Activated CD4-positive, alpha-beta T cell treated with anti-CD3 and anti-CD28 coated beads, Interleukin-10, Interleukin-2, amounts not matched to agents 100 ng/mL and 50 ng/mL, durations not matched to agents 16 hours and 8 hours (primary cell): ENCODE data around the gene NEU4.

Experiments
- DNase-seq: peaks from one replicate; pipeline ENCODE4 v3.0.0-alpha.2; 2020

The NEU4 gene

DNA sequence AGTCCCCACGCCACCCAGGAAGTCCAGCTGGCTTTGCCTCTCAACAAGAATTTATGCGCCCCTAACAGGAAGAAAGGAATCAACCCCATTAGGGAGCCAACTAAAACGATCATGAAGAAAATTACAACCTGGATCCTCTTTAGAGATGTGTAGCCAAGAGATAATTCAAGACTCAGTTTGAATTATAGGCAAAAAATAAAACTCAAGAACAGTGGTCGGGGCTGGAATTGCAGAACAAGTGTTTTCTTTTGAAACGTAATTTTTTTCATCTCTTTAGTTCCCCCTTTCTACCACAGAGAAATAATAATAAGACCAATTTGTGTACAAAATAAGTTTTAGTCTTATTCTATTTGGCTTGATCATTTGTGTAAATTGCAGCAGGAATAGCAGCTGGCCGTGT, 27.3 kb downstream of the NEU4 start:
- no peak for DNase-seq

DNA sequence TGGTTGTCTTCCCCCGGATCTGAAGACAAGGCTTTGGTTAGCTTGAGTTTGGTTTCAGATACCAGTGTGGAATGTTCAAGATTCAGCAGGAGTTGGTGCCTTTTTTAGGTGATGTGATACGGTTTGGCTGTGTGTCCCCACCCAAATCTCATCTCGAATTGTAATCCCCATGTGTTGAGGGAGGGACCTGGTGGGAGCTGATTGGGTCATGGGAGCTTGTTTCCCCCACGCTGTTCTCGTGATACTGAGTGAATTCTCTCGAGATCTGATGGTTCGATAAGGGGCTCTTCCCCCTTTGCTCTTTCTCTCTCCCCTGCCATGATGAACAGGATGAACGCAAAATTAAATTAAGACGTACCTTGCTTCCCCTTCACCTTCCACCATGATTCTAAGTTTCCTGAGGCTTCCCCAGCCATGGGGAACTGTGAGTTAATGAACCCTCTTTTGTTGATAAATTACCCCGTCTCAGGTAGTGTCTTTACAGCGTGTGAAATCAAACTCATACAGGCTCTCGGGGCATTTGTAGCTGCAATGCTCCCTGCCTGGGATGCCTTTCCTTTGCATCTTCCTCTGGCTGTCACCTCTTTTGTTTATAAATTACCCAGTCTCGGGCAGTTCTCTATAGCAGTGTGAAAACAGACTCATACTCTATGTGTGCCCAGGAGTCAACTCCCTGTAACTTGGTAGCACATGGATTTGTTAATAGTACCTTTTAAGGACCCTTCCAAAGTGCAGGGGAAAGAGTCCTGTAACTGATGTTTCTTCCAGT, 28.4 kb downstream of the NEU4 start:
- no peak for DNase-seq

DNA sequence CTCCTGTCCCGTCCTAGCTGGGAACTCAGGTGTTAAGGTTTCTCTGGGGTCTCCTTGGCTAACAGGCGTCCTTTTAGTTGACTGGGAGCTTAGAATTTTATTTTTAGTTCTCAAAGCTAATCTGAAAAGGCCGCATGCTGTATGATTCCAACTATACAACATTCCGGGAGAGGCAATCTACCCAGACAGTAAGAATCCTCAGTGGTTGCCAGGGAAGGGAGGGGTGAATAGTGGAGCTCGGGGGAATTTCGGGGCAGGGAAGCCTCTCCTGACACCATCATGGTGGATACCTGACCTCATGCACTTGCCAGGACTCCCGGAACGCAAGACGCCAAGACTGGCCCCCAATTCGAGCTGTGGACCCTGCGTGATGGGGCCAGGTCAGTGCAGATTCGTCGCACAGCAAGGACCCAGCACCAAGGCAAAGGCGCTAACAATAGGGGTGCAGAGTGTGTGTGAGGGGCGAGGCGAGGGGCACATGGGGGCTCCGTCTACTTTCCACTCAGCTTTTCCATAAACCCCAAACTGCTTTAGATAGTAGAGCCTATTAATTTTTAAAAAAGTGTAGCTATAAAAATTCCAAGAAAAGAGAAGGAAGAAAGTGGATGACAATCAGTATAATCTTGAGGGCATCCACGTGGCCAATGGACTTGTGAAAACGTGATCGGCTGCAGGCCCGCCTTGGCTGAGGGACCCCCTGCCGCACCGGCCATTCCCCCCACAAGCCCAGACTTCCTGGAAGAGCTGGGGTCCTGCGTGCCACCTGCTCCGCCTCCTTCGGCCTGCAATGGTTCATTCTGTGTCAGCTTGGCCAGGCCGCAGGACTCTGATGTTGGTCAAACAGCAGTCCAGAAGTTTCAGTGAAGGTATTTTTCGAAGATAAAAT, 32.4 kb downstream of the NEU4 start:
- DNase-seq: no peak

DNA sequence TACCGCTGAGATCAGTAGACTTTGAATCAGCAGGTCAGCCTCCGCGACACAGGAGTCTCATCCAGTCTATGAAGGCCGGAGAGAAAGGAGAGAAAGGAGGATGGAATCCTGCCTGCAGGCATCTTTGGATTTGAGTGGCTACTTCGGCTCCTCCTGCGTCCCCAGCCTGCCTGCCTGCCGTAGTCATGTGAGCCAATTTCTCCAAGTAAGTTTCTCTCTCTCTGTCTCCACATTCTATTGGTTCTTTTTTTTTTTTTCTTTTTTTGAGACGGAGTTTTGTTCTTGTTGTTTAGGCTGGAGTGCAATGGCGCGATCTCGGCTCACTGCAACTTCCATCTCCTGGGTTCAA, 33.0 kb downstream of the NEU4 start:
- no peak for DNase-seq

DNA sequence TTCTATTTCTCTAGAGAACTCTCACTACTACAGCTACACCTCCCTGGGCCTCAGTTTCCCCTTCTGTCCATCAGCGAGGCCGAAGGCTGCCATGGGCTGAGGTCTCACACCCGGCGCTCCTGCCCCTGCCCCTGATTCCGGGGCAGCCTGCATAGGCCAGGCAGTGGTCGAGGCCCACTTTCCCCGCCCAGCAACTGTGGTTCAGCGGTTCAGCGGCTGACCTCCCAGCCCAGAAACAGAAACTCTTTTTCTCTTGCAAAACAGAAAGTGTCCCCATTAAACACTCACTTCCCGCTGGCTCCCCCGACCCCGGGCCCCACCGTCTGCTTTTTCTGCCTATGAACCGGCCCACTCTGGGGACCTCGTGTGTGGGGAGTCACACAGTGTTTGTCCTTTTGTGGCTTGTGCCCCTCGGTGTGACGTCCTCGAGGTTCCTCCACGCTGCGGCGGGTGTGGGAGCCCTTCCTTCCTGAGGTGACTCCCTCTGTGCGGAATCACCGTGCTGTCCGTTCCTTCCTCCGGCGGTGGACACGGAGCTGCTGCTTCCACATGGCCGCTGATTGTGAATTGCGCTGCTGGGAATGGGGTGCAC, 33.7 kb downstream of the NEU4 start:
- DNase-seq: peak; percentile 44

DNA sequence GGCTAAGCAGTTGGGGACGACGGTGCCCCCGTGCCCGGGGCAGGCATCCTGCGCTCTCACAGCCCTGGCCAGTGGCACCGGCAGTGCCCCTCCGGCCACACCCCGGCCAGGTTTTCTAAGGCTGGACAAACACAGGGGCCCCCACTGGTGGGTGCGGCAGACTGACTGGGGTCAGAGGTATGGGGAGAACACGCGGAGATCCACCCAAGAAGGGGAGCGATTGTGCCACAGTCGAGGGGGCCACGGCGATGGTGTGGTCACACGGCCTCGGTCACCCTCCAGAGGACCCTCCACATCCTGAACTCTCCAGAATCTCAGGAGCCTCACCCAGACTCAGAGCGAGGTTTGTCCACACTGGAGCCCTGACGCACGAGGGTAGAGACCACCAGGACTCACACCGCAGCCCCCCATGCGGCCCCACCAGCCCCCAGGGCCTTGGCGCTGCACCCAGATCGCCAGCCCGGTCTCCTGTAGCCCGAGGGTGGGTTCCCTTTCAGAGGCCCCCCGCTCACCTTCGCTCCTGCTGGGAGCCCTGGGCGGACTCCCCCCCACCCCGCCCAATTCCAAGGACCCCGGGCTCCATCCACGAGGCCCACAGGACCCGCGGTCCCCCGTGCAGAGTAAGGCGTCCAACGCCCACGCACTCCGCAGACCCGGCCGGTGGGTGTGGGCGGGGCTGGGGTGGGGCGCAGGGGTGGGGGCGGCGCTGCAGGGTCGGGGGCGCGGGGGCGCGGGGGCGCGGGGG, 34.5 kb downstream of the NEU4 start:
- DNase-seq: no peak

DNA sequence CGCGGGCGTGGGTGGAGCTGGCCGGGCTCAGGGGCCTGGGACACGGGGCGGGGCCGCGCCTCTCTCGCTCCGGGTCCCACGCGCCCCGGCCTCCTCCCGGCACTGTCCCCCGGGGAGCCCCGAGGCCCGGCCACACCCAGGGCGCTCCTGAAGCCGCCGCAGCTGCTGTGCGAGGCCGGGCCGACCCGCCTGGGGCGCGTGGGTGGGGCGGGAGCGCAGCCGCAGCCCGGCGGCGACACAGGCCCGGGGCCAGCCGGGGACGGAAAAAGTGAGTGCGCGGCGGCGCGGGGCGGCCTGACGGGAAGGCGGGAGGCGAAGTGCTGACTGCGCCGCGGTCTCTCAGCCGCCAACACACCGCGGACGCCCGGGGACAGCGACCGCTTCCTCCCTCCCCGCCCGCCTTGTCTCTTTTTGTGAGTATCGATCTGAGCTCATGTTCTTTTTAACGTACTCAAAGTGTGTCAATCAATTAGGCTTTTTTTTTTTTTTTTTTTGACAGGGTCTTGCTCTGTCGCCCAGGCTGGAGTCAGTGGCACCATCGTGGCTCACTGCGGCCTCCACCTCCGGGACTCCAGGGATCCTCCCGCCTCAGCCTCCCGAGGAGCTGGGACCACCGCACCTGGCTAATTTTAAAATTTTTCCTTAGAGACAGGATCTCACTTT, 35.2 kb downstream of the NEU4 start:
- peak; percentile 85 for DNase-seq

DNA sequence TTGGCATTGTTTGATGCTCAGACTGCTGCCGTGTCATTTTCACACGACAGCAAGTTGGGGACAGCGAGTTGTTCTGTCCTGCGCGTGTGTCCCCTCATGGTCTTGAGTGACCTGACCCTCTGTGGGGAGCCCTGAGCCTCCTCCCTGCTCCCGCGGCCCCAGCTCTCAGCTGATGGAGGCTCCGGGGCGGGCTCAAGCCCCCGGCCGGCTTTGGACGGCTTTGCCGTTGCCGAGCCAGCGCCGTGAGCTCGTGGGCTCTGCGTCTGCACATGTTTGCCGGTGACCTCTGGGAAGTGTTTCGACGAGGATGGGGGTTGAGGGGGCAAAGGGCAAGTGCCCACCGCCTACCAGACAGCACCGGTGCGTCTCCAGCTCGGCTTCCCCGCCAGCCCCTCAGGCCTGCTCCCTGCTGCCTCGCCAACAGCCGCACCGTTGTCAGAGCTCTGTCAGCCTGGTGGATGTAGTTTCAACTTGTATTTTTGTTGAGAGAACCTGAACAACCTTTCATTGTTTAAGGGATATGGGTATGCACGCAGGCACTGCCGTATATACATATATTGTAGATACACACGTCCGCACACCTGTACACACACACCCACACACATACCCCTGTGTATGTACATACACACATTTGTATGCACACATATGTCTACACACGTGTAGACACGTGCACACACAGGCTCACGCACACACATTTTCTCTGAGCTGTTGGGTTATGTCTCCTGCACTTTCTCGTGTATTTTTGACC, 36.0 kb downstream of the NEU4 start:
- DNase-seq: no peak

DNA sequence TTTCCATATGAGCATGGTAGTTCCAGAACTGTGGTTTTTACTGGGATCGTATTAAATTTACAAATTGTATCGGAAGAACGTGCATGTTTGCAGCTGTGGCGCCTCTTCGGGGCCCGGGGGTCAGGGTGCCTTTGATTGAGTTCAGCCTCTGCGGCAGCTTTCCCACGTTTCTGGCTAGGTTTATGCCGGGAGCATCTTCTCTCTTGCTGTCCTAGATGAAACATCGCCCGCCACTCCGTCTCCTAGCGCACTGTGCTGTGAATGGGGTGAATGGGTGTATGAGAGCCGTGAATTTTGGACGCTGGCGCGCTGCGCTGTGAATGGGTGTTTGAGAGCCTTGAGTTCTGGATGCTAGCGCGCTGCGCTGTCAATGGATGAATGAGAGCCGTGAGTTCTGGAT, 37.4 kb downstream of the NEU4 start:
- no peak for DNase-seq

DNA sequence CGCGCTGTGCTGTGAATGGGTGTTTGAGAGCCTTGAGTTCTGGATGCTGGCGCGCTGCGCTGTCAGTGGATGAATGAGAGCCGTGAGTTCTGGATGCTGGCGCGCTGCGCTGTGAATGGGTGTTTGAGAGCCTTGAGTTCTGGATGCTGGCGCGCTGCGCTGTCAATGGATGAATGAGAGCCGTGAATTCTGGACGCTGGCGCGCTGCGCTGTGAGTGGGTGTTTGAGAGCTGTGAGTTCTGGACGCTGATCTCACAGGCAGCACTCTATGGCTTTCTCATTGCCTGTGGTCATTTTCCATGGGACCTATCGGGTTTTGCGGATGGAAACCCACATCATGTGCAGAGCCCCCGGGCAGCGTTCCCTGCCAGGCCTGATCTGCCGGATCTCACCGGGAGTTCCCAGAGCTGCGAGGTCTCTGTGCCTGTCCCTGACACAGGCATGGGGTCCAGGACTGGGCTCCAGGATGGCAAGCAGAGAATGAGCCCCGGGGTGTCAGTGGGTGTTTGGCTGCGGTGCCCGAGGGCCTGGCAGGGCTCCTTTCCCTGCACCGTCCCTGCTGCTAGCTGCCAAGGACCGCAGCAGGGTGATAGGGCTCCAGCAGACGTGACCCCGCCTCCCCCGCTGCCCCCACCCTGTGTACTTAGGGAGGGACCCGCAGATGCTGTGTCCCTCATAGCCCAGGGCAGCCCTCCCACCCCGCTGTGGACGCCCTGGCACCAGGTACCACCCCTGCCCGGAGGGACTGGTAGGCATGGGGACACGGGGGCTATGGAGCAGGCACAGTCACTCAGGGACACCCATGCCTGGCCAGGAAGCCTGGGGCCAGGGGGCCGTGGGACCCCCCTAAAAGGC, 40.0 kb downstream of the NEU4 start:
- DNase-seq: no peak

DNA sequence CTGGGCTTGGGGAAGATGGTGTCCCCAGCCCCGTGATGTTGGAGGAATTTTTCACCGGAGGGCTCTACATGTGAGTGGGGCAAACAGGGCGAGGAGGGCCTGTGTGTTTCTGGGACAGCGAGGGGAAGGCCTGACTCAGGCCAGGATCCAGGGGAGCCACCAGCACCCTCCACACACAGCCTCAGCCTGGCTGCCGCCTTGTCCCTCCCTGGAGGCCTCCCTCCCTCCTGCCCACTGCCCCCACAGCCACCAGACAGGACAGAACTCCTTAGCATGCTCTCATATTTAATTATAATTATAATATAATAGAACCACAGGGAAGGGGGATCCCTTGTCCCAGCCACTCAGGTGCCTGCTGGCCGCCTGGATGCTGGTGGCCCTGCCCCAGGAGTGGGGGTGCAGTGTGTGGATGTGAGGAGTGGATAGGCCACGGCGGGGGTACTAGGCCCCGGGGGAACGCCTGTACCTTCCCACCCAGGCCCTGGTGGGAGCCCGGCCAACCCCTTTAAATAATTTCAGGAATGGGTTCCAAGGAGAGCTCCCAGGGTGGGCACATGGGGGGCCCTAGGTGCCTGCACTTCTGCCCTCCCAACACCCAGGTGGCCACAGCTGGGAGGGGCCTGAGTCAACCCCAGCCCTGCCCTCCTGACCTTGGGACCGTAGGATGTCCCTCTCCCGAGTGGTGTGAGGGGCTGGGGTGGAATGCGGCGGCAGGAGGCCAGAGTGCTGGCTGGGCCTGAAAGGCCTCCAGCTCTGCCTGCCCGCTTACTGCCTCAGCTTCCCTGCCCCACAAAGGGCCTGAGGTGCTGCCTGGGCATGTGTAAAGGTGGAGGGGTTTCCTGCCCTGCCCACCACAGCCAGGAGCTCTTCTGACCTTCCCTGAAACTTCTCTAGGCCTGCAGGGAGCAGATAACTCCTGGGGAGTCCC, 40.9 kb downstream of the NEU4 start:
- no peak for DNase-seq

DNA sequence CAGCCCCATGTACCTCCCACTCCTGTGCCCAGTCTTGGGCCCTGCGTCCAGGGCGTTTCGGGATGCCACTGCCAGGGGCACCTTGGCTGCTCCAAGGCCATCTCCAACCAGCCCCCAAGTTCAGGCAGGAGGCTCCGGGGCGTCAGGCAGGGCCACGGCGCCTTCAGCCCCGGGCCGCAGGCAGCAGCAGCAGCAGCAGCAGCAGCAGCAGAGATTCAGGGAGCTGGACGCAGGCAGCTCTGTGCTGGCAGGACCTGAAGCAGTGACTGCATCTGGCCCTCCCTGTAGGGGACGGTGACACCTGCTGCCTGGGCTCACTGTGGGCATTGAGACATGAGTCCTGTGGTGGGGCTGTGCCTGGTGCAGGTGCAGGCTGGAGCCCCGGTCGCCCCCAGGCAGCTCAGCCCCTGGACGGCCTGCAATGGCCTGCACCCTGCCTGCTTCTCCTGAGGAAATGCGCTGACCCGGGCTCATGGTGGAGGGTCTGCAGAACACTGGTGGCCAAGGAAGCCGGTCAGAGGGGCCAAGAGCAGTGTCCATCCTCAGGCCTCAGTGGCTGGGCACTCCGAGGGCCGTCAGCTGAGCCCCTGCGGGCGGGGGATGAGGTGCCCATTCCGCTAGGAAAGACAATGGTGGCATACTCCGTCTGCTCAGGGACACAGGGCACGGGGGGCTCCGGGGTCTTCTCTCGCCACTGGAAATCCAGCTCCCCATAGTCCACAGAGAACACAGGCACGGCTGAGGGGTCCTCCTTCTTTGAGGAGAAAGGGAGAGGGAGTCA, 41.7 kb downstream of the NEU4 start:
- DNase-seq: no peak

DNA sequence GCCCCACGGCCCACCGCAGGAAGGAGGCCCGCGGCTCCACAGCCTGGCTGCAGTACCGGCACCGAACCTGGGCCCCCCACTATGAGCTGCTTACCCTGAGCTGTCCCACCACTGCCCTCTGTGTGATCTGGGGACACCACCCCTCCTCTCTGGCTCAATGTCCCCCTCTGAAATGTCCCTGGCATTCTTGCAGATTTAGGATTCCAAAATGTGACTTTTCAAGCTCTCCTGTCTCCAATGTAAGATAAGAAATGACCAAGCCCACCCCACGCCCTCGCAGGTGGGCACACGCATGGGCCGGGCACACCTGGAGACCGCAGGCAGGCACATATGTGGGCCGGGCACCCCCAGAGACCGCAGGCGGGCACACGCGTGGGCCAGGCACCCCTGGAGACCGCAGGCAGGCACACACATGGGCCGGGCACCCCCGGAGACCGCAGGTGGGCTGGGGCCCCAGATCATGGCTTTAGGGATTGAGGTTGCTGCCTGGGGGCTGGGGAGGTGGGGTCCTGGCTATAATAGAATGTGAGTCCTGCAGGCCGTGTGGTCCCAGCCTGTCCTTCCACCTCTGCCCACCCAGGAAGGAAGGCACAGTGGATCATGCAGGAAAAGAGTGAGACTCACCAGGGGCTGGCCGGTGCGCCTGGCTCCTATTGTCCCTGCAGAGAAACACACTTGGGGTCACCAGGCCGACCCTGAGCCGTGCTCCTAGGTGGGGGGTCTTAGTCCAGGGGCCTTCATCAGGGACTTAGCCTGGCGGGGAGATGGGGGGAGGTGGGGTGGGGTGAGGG, 42.5 kb downstream of the NEU4 start:
- DNase-seq: no peak

DNA sequence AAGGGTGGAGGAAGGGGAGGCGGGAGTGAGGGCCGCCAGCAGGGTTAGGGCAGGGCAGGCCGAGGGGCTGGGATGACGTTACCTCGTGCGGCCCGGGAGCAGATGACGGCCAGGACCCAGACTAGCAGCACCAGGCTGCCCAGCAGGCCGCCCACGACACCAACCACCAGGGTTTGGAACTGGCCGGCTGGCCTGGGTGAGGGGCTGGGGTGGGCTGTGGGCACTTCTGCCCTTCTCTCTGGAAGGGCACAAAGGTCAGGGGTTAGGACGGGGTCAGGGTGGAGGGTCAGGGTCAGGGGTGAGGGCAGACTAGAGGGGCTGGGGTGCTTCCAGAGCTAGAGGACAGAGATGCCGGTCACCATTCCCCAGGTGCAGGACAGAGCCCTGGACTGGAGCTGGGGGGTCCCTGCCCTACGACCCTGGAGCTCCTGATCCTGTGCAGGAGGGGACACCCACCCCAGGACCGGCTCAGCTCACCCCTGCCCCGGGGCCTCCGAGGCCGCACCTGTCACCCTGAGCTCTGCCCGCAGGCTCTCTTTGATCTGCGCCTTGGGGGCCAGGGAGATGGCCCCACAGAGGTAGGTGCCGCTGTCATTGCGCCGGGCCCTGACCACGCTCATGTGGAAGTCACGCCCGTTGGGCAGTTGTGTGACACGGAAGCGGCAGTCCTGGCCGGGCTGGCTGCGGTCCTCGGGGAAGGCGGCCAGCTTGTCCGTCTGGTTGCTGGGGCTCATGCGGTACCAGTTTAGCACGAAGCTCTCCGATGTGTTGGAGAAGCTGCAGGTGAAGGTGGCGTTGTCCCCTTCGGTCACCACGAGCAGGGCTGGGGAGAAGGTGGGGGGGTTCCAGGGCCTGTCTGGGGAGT, 43.4 kb downstream of the NEU4 start:
- DNase-seq: no peak

DNA sequence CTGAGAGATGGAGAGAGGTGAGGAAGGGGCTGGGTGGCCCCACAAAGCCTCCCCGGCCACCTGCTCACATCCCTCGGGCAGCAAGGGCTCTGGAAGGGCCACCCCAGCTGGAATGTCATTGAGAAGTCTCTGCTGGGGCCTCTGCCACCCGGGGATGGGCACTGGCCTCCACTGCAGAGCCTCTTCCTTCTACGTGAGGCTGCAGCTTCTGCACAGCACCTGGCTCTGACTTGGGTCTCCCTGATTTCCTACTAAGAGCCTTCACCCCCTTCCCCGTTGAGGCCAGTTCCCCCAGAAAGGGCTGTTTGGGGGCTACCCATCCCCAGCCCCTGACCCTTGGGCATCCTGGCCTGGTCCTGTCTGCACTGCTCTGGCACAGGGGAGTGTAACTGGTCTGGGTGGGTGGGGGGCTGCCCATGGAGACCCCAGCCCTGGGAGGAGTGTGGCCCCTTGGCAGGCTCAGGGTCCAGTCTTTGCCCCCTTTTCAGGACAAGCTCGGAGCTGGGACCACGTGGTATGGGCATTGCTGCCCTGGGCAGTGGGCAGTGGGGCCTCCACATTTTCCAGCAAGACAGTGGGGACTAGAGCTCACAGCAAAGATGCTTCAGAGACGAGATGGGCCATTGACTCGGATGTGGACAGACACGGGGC, 44.1 kb downstream of the NEU4 start:
- no peak for DNase-seq

DNA sequence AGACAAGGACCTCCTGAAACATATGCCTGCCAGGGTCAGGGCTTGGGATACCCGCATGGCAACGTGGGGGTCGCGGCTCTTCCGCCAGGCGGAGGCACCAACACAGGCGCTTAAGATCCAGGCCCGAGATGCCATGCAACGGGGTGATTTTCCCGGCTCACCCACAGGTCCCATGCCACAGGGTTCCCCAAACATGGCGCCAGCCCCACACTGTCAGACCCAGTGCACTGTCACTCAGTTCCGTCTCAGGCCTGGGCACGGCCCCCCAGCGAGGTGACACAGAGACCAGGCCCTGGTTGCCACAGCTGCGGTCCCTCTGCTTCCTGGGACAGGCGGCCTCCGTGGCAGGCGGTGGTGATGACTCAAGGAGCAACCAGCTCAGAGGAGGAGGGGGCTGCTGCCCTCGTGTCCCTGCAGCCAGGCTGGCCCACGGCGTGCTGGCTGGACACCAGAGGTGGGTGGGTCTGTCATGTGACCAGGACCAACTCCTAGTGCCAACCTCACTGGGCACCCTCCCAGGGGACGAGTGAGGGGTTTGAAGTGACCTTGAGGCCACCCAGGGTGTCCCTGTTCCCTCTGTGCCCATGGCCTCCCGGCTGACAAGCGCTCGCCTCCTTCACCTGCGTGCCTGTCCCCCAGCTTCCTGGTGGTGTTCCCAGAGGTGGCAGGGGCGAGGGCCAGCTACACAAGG, 44.8 kb downstream of the NEU4 start:
- DNase-seq: peak; percentile 36
